ENCODE measurements around the gene PRICKLE1. TPM values are rescaled to one million over a fixed set of nuclear protein-coding genes. Genes with fewer than 3 reads are reported as not detected.

The PRICKLE1 gene
- total and polyA plus RNA-seq, 2 experiments from 2014 or later = 7.7 to 51.7 TPM

DNA sequence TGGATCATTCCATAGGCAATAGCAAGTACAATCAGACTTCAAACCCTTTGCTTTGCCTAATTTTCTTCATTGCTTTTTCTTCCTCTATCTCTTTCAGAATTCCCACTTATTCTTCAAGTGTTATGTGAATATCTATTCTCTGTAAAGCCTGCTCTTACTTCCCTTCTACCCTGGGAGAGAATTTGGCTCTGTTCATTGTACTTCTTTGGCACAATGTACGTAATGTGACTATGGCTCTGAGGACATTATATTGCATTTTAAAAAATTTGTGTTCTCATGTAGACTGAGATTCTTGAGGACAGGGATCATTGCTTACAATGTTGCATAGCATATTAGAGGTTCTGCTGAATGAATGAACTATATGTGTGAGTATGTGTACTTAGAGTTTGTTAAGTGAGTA is 16.9 kb upstream of the PRICKLE1 start (continued):
- TF ChIP-seq, protein P1, sequence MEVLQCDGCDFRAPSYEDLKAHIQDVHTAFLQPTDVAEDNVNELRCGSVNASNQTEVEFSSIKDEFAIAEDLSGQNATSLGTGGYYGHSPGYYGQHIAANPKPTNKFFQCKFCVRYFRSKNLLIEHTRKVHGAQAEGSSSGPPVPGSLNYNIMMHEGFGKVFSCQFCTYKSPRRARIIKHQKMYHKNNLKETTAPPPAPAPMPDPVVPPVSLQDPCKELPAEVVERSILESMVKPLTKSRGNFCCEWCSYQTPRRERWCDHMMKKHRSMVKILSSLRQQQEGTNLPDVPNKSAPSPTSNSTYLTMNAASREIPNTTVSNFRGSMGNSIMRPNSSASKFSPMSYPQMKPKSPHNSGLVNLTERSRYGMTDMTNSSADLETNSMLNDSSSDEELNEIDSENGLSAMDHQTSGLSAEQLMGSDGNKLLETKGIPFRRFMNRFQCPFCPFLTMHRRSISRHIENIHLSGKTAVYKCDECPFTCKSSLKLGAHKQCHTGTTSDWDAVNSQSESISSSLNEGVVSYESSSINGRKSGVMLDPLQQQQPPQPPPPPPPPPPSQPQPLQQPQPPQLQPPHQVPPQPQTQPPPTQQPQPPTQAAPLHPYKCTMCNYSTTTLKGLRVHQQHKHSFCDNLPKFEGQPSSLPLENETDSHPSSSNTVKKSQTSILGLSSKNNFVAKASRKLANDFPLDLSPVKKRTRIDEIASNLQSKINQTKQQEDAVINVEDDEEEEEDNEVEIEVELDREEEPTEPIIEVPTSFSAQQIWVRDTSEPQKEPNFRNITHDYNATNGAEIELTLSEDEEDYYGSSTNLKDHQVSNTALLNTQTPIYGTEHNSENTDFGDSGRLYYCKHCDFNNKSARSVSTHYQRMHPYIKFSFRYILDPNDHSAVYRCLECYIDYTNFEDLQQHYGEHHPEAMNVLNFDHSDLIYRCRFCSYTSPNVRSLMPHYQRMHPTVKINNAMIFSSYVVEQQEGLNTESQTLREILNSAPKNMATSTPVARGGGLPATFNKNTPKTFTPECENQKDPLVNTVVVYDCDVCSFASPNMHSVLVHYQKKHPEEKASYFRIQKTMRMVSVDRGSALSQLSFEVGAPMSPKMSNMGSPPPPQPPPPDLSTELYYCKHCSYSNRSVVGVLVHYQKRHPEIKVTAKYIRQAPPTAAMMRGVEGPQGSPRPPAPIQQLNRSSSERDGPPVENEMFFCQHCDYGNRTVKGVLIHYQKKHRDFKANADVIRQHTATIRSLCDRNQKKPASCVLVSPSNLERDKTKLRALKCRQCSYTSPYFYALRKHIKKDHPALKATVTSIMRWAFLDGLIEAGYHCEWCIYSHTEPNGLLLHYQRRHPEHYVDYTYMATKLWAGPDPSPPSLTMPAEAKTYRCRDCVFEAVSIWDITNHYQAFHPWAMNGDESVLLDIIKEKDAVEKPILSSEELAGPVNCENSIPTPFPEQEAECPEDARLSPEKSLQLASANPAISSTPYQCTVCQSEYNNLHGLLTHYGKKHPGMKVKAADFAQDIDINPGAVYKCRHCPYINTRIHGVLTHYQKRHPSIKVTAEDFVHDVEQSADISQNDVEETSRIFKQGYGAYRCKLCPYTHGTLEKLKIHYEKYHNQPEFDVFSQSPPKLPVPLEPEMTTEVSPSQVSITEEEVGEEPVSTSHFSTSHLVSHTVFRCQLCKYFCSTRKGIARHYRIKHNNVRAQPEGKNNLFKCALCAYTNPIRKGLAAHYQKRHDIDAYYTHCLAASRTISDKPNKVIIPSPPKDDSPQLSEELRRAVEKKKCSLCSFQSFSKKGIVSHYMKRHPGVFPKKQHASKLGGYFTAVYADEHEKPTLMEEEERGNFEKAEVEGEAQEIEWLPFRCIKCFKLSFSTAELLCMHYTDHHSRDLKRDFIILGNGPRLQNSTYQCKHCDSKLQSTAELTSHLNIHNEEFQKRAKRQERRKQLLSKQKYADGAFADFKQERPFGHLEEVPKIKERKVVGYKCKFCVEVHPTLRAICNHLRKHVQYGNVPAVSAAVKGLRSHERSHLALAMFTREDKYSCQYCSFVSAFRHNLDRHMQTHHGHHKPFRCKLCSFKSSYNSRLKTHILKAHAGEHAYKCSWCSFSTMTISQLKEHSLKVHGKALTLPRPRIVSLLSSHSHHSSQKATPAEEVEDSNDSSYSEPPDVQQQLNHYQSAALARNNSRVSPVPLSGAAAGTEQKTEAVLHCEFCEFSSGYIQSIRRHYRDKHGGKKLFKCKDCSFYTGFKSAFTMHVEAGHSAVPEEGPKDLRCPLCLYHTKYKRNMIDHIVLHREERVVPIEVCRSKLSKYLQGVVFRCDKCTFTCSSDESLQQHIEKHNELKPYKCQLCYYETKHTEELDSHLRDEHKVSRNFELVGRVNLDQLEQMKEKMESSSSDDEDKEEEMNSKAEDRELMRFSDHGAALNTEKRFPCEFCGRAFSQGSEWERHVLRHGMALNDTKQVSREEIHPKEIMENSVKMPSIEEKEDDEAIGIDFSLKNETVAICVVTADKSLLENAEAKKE (CRISPR knock-in tag; IDR thresholded peaks at IDR 0.05) = no peak

DNA sequence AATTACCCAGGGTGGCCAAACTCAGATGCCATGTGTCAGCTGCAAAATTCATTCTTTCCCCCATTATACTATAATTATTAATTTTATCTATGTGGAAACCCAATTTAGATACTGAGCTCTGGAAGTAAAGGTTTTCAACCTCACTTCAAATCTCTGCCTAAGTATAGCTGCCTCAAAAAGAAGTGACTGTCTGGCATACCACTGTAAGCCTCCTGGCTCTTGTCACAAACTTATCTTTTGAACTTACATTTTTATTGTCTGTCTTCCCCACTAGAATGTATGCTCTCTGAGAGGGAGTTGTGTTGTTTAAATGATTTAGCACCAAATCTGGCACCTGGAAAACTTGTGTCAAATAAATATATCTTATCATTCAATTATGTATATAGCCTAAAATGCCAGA is 16.1 kb upstream of the PRICKLE1 start:
- DNase-seq (ENCODE audit: low spot score) (no peak), ATAC-seq (no peak)
- Histone ChIP-seq H3K4me3 (no peak overlapping the region), H3K4me1 (ENCODE audit: insufficient read depth) (peaks cover 12% of the 10 kb centered on the region), H3K36me3 (ENCODE audit: insufficient read depth) (no peaks in the 10 kb centered on the region), H3K79me2 (replicated peaks; ENCODE audit: insufficient read depth) (no peaks in the 10 kb centered on the region), H3K27me3 (ENCODE audit: insufficient read depth) (no peaks in the 10 kb centered on the region), H3F3A (replicated peaks; ENCODE audit: low read depth) (no peaks in the 10 kb centered on the region), H3K4me2 (no peak overlapping the region), H3K27ac (ENCODE audit: low read depth) (no peak overlapping the region), H4K20me1 (replicated peaks; ENCODE audit: insufficient read depth) (no peaks in the 10 kb centered on the region), H3K9me2 (ENCODE audit: insufficient read depth) (no peaks in the 10 kb centered on the region; the same call in 1 of the 2 replicates), H2AFZ (no peak overlapping the region)
- Mint-ChIP-seq H3K4me1 (peaks cover 22% of the 10 kb centered on the region), H3K4me3 (no peak overlapping the region), H3K36me3 (ENCODE audit: low read depth) (no peaks in the 10 kb centered on the region), H3K9me3 (no peaks in the 10 kb centered on the region), H3K27me3 (ENCODE audit: insufficient read depth, low read depth, poor library complexity) (peaks cover 4% of the 10 kb centered on the region), H3K27ac (no peak overlapping the region)
- no peak for TF ChIP-seq NANOG (IDR thresholded peaks at IDR 0.05; ENCODE audit: borderline replicate concordance)
- TF ChIP-seq, protein P2, sequence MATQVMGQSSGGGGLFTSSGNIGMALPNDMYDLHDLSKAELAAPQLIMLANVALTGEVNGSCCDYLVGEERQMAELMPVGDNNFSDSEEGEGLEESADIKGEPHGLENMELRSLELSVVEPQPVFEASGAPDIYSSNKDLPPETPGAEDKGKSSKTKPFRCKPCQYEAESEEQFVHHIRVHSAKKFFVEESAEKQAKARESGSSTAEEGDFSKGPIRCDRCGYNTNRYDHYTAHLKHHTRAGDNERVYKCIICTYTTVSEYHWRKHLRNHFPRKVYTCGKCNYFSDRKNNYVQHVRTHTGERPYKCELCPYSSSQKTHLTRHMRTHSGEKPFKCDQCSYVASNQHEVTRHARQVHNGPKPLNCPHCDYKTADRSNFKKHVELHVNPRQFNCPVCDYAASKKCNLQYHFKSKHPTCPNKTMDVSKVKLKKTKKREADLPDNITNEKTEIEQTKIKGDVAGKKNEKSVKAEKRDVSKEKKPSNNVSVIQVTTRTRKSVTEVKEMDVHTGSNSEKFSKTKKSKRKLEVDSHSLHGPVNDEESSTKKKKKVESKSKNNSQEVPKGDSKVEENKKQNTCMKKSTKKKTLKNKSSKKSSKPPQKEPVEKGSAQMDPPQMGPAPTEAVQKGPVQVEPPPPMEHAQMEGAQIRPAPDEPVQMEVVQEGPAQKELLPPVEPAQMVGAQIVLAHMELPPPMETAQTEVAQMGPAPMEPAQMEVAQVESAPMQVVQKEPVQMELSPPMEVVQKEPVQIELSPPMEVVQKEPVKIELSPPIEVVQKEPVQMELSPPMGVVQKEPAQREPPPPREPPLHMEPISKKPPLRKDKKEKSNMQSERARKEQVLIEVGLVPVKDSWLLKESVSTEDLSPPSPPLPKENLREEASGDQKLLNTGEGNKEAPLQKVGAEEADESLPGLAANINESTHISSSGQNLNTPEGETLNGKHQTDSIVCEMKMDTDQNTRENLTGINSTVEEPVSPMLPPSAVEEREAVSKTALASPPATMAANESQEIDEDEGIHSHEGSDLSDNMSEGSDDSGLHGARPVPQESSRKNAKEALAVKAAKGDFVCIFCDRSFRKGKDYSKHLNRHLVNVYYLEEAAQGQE (IDR thresholded peaks at IDR 0.05; ENCODE audit: unreplicated experiment) = no peak
- no peak for TF ChIP-seq ZNF331 (CRISPR knock-in tag; IDR thresholded peaks at IDR 0.05; ENCODE audit: low read depth)
- no peak for TF ChIP-seq EZH2phosphoT487 (IDR thresholded peaks at IDR 0.05; ENCODE audit: unreplicated experiment)
- TF ChIP-seq POLR2AphosphoS5 (IDR thresholded peaks at IDR 0.05; ENCODE audit: low read depth) = no peak
- TF ChIP-seq CREB1 (CRISPR knock-in tag; IDR thresholded peaks at IDR 0.05; ENCODE audit: low read depth) = no peak
- TF ChIP-seq, protein P3, sequence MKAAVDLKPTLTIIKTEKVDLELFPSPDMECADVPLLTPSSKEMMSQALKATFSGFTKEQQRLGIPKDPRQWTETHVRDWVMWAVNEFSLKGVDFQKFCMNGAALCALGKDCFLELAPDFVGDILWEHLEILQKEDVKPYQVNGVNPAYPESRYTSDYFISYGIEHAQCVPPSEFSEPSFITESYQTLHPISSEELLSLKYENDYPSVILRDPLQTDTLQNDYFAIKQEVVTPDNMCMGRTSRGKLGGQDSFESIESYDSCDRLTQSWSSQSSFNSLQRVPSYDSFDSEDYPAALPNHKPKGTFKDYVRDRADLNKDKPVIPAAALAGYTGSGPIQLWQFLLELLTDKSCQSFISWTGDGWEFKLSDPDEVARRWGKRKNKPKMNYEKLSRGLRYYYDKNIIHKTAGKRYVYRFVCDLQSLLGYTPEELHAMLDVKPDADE (IDR thresholded peaks at IDR 0.05) = no peak
- no peak for TF ChIP-seq STAT1 (IDR thresholded peaks at IDR 0.05; ENCODE audit: unreplicated experiment)
- no peak for TF ChIP-seq EZH2 (IDR thresholded peaks at IDR 0.05; ENCODE audit: low read depth, unreplicated experiment)
